ENCODE data around the gene TUBA1B.
A peak's percentile ranks its signal among the peaks of the same experiment; 100 is the strongest.

Gene TUBA1B

DNA sequence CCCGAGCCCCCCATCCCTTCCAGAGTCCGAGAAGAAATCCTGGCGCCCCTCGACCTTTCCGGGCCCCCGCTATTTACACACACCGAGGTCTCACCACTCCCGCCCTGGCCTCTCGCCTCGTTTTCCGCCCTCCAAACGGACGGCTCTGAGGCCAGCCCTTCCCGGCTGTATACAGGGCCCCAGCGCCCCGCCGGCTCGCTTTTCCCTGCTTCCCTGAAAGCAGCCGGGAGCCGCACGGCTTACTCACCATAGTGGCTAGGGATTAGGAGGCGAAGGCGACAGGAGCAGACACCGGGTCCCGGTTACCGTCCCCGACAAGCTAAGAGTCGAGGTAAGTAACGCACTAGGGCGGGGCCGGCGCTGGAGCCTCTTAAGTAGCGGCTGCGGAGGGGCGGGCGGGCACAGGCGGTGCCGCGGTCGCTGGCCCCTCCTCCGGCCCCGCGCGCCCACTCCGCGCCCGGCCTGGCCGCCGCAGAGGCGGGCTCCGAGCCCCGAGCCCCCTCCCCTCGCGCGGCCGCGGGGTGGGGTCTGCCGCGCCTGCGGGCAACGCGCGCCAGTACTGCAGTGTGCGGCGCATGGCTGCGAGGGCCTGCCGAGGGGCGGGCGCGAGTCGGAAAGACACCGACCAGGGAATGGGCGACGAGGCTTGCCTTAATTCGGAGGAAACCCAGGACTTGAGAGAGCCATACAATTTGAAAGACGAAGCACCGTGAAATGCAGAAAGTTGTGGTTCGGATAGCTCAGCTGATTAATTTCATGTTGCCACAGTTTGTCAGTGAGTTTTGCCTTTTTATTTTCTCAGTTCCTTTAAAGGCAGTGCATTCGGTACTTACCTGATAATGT, at the start of gene TUBA1B (continued):
- TF ChIP-seq, protein P1, sequence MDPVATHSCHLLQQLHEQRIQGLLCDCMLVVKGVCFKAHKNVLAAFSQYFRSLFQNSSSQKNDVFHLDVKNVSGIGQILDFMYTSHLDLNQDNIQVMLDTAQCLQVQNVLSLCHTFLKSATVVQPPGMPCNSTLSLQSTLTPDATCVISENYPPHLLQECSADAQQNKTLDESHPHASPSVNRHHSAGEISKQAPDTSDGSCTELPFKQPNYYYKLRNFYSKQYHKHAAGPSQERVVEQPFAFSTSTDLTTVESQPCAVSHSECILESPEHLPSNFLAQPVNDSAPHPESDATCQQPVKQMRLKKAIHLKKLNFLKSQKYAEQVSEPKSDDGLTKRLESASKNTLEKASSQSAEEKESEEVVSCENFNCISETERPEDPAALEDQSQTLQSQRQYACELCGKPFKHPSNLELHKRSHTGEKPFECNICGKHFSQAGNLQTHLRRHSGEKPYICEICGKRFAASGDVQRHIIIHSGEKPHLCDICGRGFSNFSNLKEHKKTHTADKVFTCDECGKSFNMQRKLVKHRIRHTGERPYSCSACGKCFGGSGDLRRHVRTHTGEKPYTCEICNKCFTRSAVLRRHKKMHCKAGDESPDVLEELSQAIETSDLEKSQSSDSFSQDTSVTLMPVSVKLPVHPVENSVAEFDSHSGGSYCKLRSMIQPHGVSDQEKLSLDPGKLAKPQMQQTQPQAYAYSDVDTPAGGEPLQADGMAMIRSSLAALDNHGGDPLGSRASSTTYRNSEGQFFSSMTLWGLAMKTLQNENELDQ (tag by site-specific recombination; IDR thresholded peaks at IDR 0.05; ENCODE audit: low read depth) = no peak
- TF ChIP-seq ZNF366 (tag by site-specific recombination; conservative IDR thresholded peaks at IDR 0.05) = no peak; the same call in none of the 2 replicates
- TF ChIP-seq ZNF26 (tag by site-specific recombination; IDR thresholded peaks at IDR 0.05) = no peak
- no peak for TF ChIP-seq SCRT2 (tag by site-specific recombination; IDR thresholded peaks at IDR 0.05)
- no peak for TF ChIP-seq ZNF510 (tag by site-specific recombination; IDR thresholded peaks at IDR 0.05; ENCODE audit: insufficient replicate concordance)
- 0 out of 2 replicates have a peak, but pooled peaks have one; percentile 10 for TF ChIP-seq ZNF341 (tag by site-specific recombination; IDR thresholded peaks at IDR 0.05; ENCODE audit: low read depth)
- no peak for TF ChIP-seq ZNF202 (tag by site-specific recombination; IDR thresholded peaks at IDR 0.05; ENCODE audit: borderline replicate concordance)
- no peak for TF ChIP-seq ZNF76 (tag by site-specific recombination; IDR thresholded peaks at IDR 0.05; ENCODE audit: borderline replicate concordance, low read depth)
- TF ChIP-seq, protein P2, sequence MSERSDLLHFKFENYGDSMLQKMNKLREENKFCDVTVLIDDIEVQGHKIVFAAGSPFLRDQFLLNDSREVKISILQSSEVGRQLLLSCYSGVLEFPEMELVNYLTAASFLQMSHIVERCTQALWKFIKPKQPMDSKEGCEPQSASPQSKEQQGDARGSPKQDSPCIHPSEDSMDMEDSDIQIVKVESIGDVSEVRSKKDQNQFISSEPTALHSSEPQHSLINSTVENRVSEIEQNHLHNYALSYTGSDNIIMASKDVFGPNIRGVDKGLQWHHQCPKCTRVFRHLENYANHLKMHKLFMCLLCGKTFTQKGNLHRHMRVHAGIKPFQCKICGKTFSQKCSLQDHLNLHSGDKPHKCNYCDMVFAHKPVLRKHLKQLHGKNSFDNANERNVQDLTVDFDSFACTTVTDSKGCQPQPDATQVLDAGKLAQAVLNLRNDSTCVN (tag by site-specific recombination; optimal IDR thresholded peaks at IDR 0.05) = peak; percentile 72
- TF ChIP-seq ZNF37A (tag by site-specific recombination; IDR thresholded peaks at IDR 0.05) = no peak
- no peak for TF ChIP-seq ZNF837 (tag by site-specific recombination; IDR thresholded peaks at IDR 0.05)
- TF ChIP-seq YY2 (tag by site-specific recombination; IDR thresholded peaks at IDR 0.05) = no peak; the same call in 1 of the 2 replicates
- TF ChIP-seq ZNF10 (tag by site-specific recombination; IDR thresholded peaks at IDR 0.05) = 0 out of 2 replicates have a peak, but pooled peaks have one; percentile 35
- TF ChIP-seq ZNF548 (tag by site-specific recombination; IDR thresholded peaks at IDR 0.05) = peak; percentile 25; the same call in 1 of the 2 replicates
- TF ChIP-seq, protein P3, sequence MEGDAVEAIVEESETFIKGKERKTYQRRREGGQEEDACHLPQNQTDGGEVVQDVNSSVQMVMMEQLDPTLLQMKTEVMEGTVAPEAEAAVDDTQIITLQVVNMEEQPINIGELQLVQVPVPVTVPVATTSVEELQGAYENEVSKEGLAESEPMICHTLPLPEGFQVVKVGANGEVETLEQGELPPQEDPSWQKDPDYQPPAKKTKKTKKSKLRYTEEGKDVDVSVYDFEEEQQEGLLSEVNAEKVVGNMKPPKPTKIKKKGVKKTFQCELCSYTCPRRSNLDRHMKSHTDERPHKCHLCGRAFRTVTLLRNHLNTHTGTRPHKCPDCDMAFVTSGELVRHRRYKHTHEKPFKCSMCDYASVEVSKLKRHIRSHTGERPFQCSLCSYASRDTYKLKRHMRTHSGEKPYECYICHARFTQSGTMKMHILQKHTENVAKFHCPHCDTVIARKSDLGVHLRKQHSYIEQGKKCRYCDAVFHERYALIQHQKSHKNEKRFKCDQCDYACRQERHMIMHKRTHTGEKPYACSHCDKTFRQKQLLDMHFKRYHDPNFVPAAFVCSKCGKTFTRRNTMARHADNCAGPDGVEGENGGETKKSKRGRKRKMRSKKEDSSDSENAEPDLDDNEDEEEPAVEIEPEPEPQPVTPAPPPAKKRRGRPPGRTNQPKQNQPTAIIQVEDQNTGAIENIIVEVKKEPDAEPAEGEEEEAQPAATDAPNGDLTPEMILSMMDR (tag by site-specific recombination; IDR thresholded peaks at IDR 0.05) = 0 out of 2 replicates have a peak, but pooled peaks have one; percentile 43
- TF ChIP-seq ZNF24 (tag by site-specific recombination; IDR thresholded peaks at IDR 0.05) = peak; percentile 75
- TF ChIP-seq, protein P4, sequence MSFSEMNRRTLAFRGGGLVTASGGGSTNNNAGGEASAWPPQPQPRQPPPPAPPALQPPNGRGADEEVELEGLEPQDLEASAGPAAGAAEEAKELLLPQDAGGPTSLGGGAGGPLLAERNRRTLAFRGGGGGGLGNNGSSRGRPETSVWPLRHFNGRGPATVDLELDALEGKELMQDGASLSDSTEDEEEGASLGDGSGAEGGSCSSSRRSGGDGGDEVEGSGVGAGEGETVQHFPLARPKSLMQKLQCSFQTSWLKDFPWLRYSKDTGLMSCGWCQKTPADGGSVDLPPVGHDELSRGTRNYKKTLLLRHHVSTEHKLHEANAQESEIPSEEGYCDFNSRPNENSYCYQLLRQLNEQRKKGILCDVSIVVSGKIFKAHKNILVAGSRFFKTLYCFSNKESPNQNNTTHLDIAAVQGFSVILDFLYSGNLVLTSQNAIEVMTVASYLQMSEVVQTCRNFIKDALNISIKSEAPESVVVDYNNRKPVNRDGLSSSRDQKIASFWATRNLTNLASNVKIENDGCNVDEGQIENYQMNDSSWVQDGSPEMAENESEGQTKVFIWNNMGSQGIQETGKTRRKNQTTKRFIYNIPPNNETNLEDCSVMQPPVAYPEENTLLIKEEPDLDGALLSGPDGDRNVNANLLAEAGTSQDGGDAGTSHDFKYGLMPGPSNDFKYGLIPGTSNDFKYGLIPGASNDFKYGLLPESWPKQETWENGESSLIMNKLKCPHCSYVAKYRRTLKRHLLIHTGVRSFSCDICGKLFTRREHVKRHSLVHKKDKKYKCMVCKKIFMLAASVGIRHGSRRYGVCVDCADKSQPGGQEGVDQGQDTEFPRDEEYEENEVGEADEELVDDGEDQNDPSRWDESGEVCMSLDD (tag by site-specific recombination; IDR thresholded peaks at IDR 0.05) = peak; percentile 79
- TF ChIP-seq ZNF416 (tag by site-specific recombination; IDR thresholded peaks at IDR 0.05) = no peak
- no peak for TF ChIP-seq ZNF658 (tag by site-specific recombination; IDR thresholded peaks at IDR 0.05)
- peak; percentile 71; the same call in 1 of the 2 replicates for TF ChIP-seq TSHZ1 (tag by site-specific recombination; IDR thresholded peaks at IDR 0.05; ENCODE audit: borderline replicate concordance)
- TF ChIP-seq ZNF488 (tag by site-specific recombination; IDR thresholded peaks at IDR 0.05) = no peak
- peak; percentile 82 for TF ChIP-seq ZBTB44 (tag by site-specific recombination; IDR thresholded peaks at IDR 0.05)
